ENCODE data around the gene MOG. TPM values are rescaled to one million over a fixed set of nuclear protein-coding genes. Genes with fewer than 3 reads are reported as not detected.
"Not testable (repeated sequence)": the region's sequence is repeated elsewhere in the genome, so short reads cannot be mapped to it uniquely, and the experiment has no call there.

MOG gene
- total RNA-seq, 2 experiments from 2014 or later = not detected

DNA sequence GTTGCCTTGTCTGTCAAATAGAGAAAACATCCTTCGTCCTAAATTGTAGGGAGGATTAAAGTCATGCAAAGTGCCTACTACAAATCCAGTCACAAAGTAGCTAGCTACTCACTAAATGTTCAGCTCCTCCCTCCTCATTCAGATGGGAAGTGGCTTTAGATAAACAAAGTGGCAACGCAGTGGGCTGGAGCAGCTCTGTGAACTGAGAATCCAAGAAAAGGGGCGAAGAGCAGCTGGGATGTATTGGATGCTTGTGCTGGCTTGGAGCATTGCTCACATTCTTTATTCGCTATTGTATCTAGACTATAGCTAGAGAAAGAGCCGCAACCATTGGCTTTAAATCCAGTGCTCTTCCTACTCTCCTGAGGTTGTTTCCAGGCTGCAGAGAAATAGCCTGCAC, 10.3 kb downstream of the MOG start:
- peaks cover 2% of the 10 kb centered on the region for H3K36me3 Mint-ChIP-seq
- H3K27me3 Mint-ChIP-seq = peaks cover 10% of the 10 kb centered on the region
- CTCF ChIA-PET = interaction anchor here (1.0 to 8.3 kb wide), 2 partner anchors 15 to 346 kb away, joined by 3 to 117 read pairs; no protein-coding TSS in a partner anchor
- ATAC-seq (no peak), DNase-seq (no peak)
- no peaks in the 10 kb centered on the region for H3K9me3 Mint-ChIP-seq (ENCODE audit: low read depth)
- no peaks in the 10 kb centered on the region for H3K4me1 Mint-ChIP-seq
- no peak overlapping the region for H3K4me3 Mint-ChIP-seq
- no peak overlapping the region for H3K27ac Mint-ChIP-seq

- CTCF ChIA-PET = interaction anchor here (1.2 to 5.3 kb wide), 3 partner anchors 18 to 23 kb away, joined by 4 to 28 read pairs (median 11); no protein-coding TSS in a partner anchor
- peaks cover 2% of the 10 kb centered on the region for H3K27me3 Mint-ChIP-seq
Measured at GRCh38 chr6:29671026-29671425, 14.1 kb downstream of the MOG start.

GRCh38 chr6:29672116-29672515, 15.2 kb downstream of the MOG start:
- H3K27ac Mint-ChIP-seq; ATAC-seq; H3K9me3 Mint-ChIP-seq (ENCODE audit: low read depth); DNase-seq; H3K4me3 Mint-ChIP-seq; H3K4me1 Mint-ChIP-seq; H3K27me3 Mint-ChIP-seq: not testable (repeated sequence)
- peaks cover 14% of the 10 kb centered on the region for H3K36me3 Mint-ChIP-seq
- CTCF ChIA-PET = interaction anchor here (3.1 to 5.3 kb wide), 2 partner anchors 19 to 22 kb away, joined by 11 to 28 read pairs; no protein-coding TSS in a partner anchor

More at GRCh38 chr6:29671026-29671425, 14.1 kb downstream of the MOG start:
- no peak for ATAC-seq
- Mint-ChIP-seq H3K36me3 (peaks cover 13% of the 10 kb centered on the region), H3K4me3 (no peak overlapping the region), H3K9me3 (ENCODE audit: low read depth) (no peaks in the 10 kb centered on the region), H3K27ac (no peak overlapping the region), H3K4me1 (peaks cover 1% of the 10 kb centered on the region)
- DNase-seq = no peak

GRCh38 chr6:29673161-29673560, 16.3 kb downstream of the MOG start:
- Mint-ChIP-seq H3K36me3 (peaks cover 14% of the 10 kb centered on the region), H3K4me1 (peaks cover 17% of the 10 kb centered on the region), H3K27me3 (peaks cover 2% of the 10 kb centered on the region), H3K4me3 (no peak overlapping the region), H3K9me3 (ENCODE audit: low read depth) (no peaks in the 10 kb centered on the region), H3K27ac (no peak overlapping the region)
- no peak for ATAC-seq
- CTCF ChIA-PET = interaction anchor here (5.3 kb wide), 1 partner anchor 20 kb away, joined by 28 read pairs; no protein-coding TSS in a partner anchor
- DNase-seq = no peak

DNA sequence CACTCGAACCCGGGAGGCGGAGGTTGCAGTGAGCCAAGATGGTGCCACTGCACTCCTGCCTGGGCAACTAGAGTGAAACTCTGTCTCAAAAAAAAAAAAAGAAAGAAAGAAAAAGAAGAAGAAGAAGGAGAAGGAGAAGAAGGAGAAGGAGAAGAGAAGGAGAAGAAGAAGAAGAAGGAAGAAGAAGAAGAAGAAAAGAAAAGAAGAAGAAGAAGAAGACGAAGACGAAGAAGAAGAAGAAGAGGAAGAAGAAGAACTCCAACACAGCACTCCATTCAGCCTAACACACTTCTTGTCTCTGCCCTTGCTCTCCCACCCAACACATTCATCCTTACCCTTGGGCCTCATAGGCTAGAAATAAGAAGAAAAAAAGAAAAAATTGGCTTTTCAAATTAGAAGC, 17.1 kb downstream of the MOG start:
- no peak for ATAC-seq
- Mint-ChIP-seq H3K27me3 (peaks cover 2% of the 10 kb centered on the region), H3K27ac (no peak overlapping the region), H3K9me3 (ENCODE audit: low read depth) (no peaks in the 10 kb centered on the region), H3K4me1 (peaks cover 22% of the 10 kb centered on the region), H3K36me3 (peaks cover 14% of the 10 kb centered on the region), H3K4me3 (no peak overlapping the region)
- DNase-seq = no peak
- CTCF ChIA-PET = interaction anchor here (5.3 kb wide), 1 partner anchor 21 kb away, joined by 28 read pairs; no protein-coding TSS in a partner anchor

DNA sequence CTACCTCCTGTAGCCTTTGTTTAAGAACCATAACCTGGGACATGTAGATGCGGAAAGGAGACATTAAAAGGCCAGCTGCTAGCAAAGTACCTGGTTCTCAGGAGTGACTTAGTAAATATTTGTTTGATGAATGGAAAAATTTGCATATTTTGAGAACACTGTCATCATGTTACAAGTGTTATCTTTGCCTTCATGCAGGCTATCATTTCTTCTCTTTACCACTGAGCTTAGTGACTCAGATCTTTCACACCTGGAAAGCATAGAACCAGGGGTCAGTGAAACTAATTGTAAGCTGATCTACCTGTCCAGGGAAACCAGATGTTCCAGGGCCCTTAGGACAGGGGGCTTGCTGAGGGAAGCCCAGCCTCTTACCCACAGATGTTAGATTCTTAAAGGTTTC, 18.7 kb downstream of the MOG start:
- H3K4me3 Mint-ChIP-seq = no peak overlapping the region
- H3K27ac Mint-ChIP-seq = no peak overlapping the region
- H3K4me1 Mint-ChIP-seq = peaks cover 36% of the 10 kb centered on the region
- ATAC-seq = no peak
- peaks cover under 1% of the 10 kb centered on the region for H3K27me3 Mint-ChIP-seq
- CTCF ChIA-PET = interaction anchor here (3.4 kb wide), 1 partner anchor 23 kb away, joined by 18 read pairs; no protein-coding TSS in a partner anchor
- DNase-seq = no peak
- no peaks in the 10 kb centered on the region for H3K9me3 Mint-ChIP-seq (ENCODE audit: low read depth)
- peaks cover 14% of the 10 kb centered on the region for H3K36me3 Mint-ChIP-seq

GRCh38 chr6:29676981-29677601, 20.2 kb downstream of the MOG start:
- ATAC-seq (no peak), DNase-seq (no peak)
- Mint-ChIP-seq H3K4me1 (peaks cover 40% of the 10 kb centered on the region), H3K27me3 (peaks cover 2% of the 10 kb centered on the region), H3K27ac (peak overlapping the region; percentile 49), H3K36me3 (peaks cover 12% of the 10 kb centered on the region), H3K9me3 (ENCODE audit: low read depth) (no peaks in the 10 kb centered on the region), H3K4me3 (no peak overlapping the region)
- CTCF ChIA-PET = interaction anchor here (1.0 to 3.4 kb wide), 4 partner anchors 14 to 29 kb away, joined by 3 to 18 read pairs (median 9); no protein-coding TSS in a partner anchor

DNA sequence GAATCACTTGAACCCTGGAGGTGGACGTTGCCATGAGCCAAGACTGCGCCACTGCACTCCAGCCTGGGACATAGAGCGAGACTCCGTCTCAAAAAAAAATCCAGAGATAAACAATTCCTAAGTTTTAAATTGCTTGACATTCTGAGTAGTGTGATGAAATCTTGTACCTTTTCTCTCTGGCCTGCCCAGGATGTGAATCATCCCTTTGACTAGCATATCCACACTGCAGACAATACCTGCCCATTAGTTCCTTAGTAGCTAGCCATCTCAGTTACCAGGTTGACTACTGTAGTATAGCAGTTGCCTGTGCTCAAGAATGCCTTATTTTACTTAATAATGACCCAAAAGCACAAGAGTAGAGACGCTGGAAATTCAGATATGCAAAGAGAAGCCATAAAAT, 21.2 kb downstream of the MOG start:
- Mint-ChIP-seq H3K36me3 (peaks cover 10% of the 10 kb centered on the region), H3K9me3 (ENCODE audit: low read depth) (no peaks in the 10 kb centered on the region), H3K27ac (peak overlapping the region; percentile 62), H3K4me3 (no peak overlapping the region), H3K4me1 (peaks cover 40% of the 10 kb centered on the region), H3K27me3 (peaks cover 2% of the 10 kb centered on the region)
- ATAC-seq (no peak), DNase-seq (no peak)
- CTCF ChIA-PET = interaction anchor here (1.2 to 2.6 kb wide), 3 partner anchors 14 to 28 kb away, joined by 3 to 14 read pairs (median 8); no protein-coding TSS in a partner anchor

GRCh38 chr6:29679962-29680361, 23.1 kb downstream of the MOG start:
- peaks cover 6% of the 10 kb centered on the region for H3K36me3 Mint-ChIP-seq
- H3K27ac Mint-ChIP-seq = peak overlapping the region; percentile 87
- CTCF ChIA-PET = interaction anchor here (1.5 to 2.4 kb wide), 3 partner anchors 19 to 30 kb away, joined by 3 to 14 read pairs (median 10); no protein-coding TSS in a partner anchor
- no peak for ATAC-seq
- DNase-seq = no peak
- peaks cover 49% of the 10 kb centered on the region for H3K4me1 Mint-ChIP-seq
- H3K9me3 Mint-ChIP-seq (ENCODE audit: low read depth) = no peaks in the 10 kb centered on the region
- H3K27me3 Mint-ChIP-seq = peaks cover 2% of the 10 kb centered on the region
- H3K4me3 Mint-ChIP-seq = peak overlapping the region; percentile 84

GRCh38 chr6:29680416-29680815, 23.5 kb downstream of the MOG start:
- H3K27ac Mint-ChIP-seq = peak overlapping the region; percentile 87
- H3K4me1 Mint-ChIP-seq = peaks cover 49% of the 10 kb centered on the region
- H3K27me3 Mint-ChIP-seq = peaks cover 2% of the 10 kb centered on the region
- no peaks in the 10 kb centered on the region for H3K9me3 Mint-ChIP-seq (ENCODE audit: low read depth)
- H3K4me3 Mint-ChIP-seq = peak overlapping the region; percentile 84
- DNase-seq (peak; percentile 58), ATAC-seq (peak; percentile 66)
- H3K36me3 Mint-ChIP-seq = peaks cover 3% of the 10 kb centered on the region
- CTCF ChIA-PET = interaction anchor here (1.5 to 2.7 kb wide), 4 partner anchors 16 to 30 kb away, joined by 3 to 14 read pairs (median 10); no protein-coding TSS in a partner anchor

- Mint-ChIP-seq H3K4me1 (peaks cover 49% of the 10 kb centered on the region), H3K27ac (peak within 1 kb of the TSS; percentile 87), H3K36me3 (peaks cover 2% of the 10 kb centered on the region), H3K27me3 (peaks cover 2% of the 10 kb centered on the region), H3K4me3 (peak within 1 kb of the TSS; percentile 84), H3K9me3 (ENCODE audit: low read depth) (no peaks in the 10 kb centered on the region)
- DNase-seq = peak; percentile 47
- peak; percentile 66 for ATAC-seq
- CTCF ChIA-PET = interaction anchor here (0.9 to 2.7 kb wide), 4 partner anchors 16 to 772 kb away, joined by 3 to 14 read pairs (median 10); no protein-coding TSS in a partner anchor
Measured at GRCh38 chr6:29680904-29681303, 24.0 kb downstream of the MOG start, which contains the start of gene ZFP57. Gene ZFP57 (minus strand): TSS chr6:29681152. CDS start chr6:29677003, 4,149 bp downstream.

DNA sequence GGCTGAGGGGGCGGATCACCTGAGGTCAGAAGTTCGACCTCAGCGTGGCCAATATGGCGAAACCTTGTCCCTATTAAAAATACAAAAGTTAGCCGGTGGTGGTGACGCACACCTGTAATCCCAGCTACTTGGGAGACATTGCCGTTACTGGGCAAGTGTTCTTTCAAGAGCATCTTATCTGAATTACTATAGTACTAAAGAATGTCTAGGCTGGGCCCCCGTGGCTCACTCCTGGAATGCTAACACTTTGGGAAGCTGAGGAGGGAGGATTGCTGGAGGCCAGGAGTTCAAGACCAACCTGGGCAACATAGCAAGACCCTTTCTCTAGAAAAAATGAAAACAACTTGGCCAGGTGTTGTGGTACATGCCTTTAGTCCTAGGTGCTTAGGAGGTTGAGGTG, 24.9 kb downstream of the MOG start:
- CTCF ChIA-PET = interaction anchor here (0.8 to 2.7 kb wide), 4 partner anchors 15 to 32 kb away, joined by 3 to 14 read pairs (median 10); no protein-coding TSS in a partner anchor
- Mint-ChIP-seq H3K9me3 (ENCODE audit: low read depth) (no peaks in the 10 kb centered on the region), H3K4me1 (peaks cover 43% of the 10 kb centered on the region), H3K36me3 (no peaks in the 10 kb centered on the region), H3K27me3 (peaks cover 4% of the 10 kb centered on the region), H3K27ac (no peak overlapping the region), H3K4me3 (peak overlapping the region; percentile 11)
- ATAC-seq = no peak
- no peak for DNase-seq

GRCh38 chr6:29685718-29686326, 28.9 kb downstream of the MOG start:
- Mint-ChIP-seq H3K4me1 (peaks cover 11% of the 10 kb centered on the region), H3K27me3 (peaks cover 4% of the 10 kb centered on the region), H3K4me3 (no peak overlapping the region), H3K27ac (no peak overlapping the region), H3K9me3 (ENCODE audit: low read depth) (no peaks in the 10 kb centered on the region), H3K36me3 (no peaks in the 10 kb centered on the region)
- no peak for DNase-seq
- no peak for ATAC-seq
- CTCF ChIA-PET = interaction anchor here (0.8 to 1.7 kb wide), 2 partner anchors 17 to 36 kb away, joined by 3 to 7 read pairs; no protein-coding TSS in a partner anchor
